HCT116 (cell line): ENCODE measurements around the gene TGM4. TPM values are rescaled to one million over a fixed set of nuclear protein-coding genes. Genes with fewer than 3 reads are reported as not detected.

Experiments used
- ATAC-seq: fragments of 200-7000 bp; cut with Tn5 transposase; 2 replicates; pipeline ENCODE4 v1.9.1; 2020; ENCODE audit warnings: mild to moderate bottlenecking, moderate library complexity
- BruUV-seq: library from RNA; stranded (reverse); fragments of 400-500 nt; replicated peaks from 2 replicates; lab custom pipeline; 2021; lab: Mats Ljungman, UMichigan
- CTCF ChIA-PET: fragments of 300-600 bp; sonication (Branson Sonifier 250); formaldehyde crosslinking; loops from one replicate; lab custom pipeline; 2021; ENCODE audit warnings: antibody characterized with exemption; lab: Charles Lee
- POLR2A ChIA-PET: fragments of 300-600, 350-600 bp; sonication (Branson Sonifier 250); formaldehyde crosslinking; loops from one replicate; lab custom pipeline; 2021; ENCODE audit warnings: antibody characterized with exemption; lab: Charles Lee
- RAD21 ChIA-PET, 2 experiments: fragments of 300-600 bp; sonication (Branson Sonifier 250); formaldehyde crosslinking; loops; one replicate each; lab custom pipeline; 2023; ENCODE audit warnings: low total read pairs in 2 of 2; ENCODE audit not compliant: uncharacterized antibody in 2 of 2, unreplicated experiment in 2 of 2, low non-redundant PET in 1 of 2; lab: Charles Lee
- DNase-seq: peaks from one replicate; pipeline ENCODE4 v3.0.0-alpha.2; 2010; ENCODE audit warnings: low read depth, low spot score
- H2AFZ ChIP-seq: fragments of 200-600 bp; shearing (Covaris generic), sonication (generic); 2 replicates; pipeline ENCODE4 v1.6.1; 2017; ENCODE audit warnings: low read depth, mixed run types, mixed read lengths, antibody characterized with exemption, low read length; ENCODE audit not compliant: poor library complexity, severe bottlenecking
- H3K27ac ChIP-seq: 2 replicates; pipeline ENCODE4 v1.5.1; 2012; ENCODE audit warnings: low read depth, low read length
- H3K27me3 ChIP-seq: fragments of 200-600 bp; sonication (generic); 2 replicates; pipeline ENCODE4 v1.6.1; 2016; ENCODE audit warnings: mixed run types, low read length, mixed read lengths; ENCODE audit not compliant: insufficient read depth
- H3K36me3 ChIP-seq, 2 experiments: fragments of 200-500 bp in 1 of 2; fragments of 200-600 bp in 1 of 2; sonication (Bioruptor generic) in 1 of 2; sonication (generic) in 1 of 2; 2 replicates each; pipeline versions ENCODE4 v1.5.1 to v1.6.1; 2014 to 2016; ENCODE audit warnings: low read length in 2 of 2, inconsistent platforms in 1 of 2, mixed read lengths in 1 of 2, mixed run types in 1 of 2; ENCODE audit not compliant: insufficient read depth in 2 of 2, control insufficient read depth in 1 of 2
- H3K4me1 ChIP-seq, 2 experiments: fragments of 200-600 bp in 1 of 2; sonication (generic) in 1 of 2; 2 replicates each; pipeline versions ENCODE4 v1.5.1 to v1.6.1; 2012 to 2017; ENCODE audit warnings: low read length in 2 of 2, inconsistent platforms in 1 of 2, mild to moderate bottlenecking in 1 of 2, mixed read lengths in 1 of 2, mixed run types in 1 of 2, moderate library complexity in 1 of 2; ENCODE audit not compliant: insufficient read depth in 2 of 2, control insufficient read depth in 1 of 2
- H3K4me2 ChIP-seq: fragments of 200-600 bp; sonication (generic); 2 replicates; pipeline ENCODE4 v1.6.1; 2017; ENCODE audit warnings: mixed run types, low read length, mixed read lengths
- H3K4me3 ChIP-seq, 2 experiments: fragments of 200-600 bp in 1 of 2; sonication (generic) in 1 of 2; replicated peaks in 1 of 2; 2 replicates each; pipeline ENCODE4 v1.5.1; 2011 to 2016; ENCODE audit warnings: low read length in 2 of 2, control low read depth in 1 of 2, low read depth in 1 of 2, mild to moderate bottlenecking in 1 of 2, mixed read lengths in 1 of 2, mixed run types in 1 of 2
- H3K79me2 ChIP-seq: fragments of 200-600 bp; sonication (generic); 2 replicates; pipeline ENCODE4 v1.6.1; 2017; ENCODE audit warnings: mild to moderate bottlenecking, mixed run types, low read length, moderate library complexity, mixed read lengths; ENCODE audit not compliant: insufficient read depth
- H3K9ac ChIP-seq: fragments of 200-600 bp; sonication (generic); 2 replicates; pipeline ENCODE4 v1.6.1; 2016; ENCODE audit warnings: low read length, mixed read lengths
- H3K9me2 ChIP-seq: fragments of 200-600 bp; sonication (generic), shearing (Covaris generic); 2 replicates; pipeline ENCODE4 v1.6.1; 2017; ENCODE audit warnings: mixed run types, mild to moderate bottlenecking, moderate library complexity; ENCODE audit not compliant: insufficient read depth
- H3K9me3 ChIP-seq, 2 experiments: fragments of 200-500 bp in 1 of 2; fragments of 200-600 bp in 1 of 2; sonication (Bioruptor generic) in 1 of 2; sonication (generic) in 1 of 2; 2 replicates each; pipeline ENCODE4 v1.6.1; 2014 to 2017; ENCODE audit warnings: low read length in 2 of 2, mixed read lengths in 2 of 2, inconsistent platforms in 1 of 2, low read depth in 1 of 2, mild to moderate bottlenecking in 1 of 2, mixed run types in 1 of 2, moderate library complexity in 1 of 2; ENCODE audit not compliant: control insufficient read depth in 1 of 2, insufficient read depth in 1 of 2
- H4K20me1 ChIP-seq: fragments of 200-600 bp; sonication (generic), shearing (Covaris generic); 2 replicates; pipeline ENCODE4 v1.6.1; 2017; ENCODE audit warnings: mixed run types, mild to moderate bottlenecking, moderate library complexity; ENCODE audit not compliant: insufficient read depth
- ATF3 ChIP-seq: IDR thresholded peaks from 2 replicates; pipeline ENCODE4 v1.6.1; 2012
- ELF1 ChIP-seq: IDR thresholded peaks from 2 replicates; pipeline ENCODE4 v1.6.1; 2012; ENCODE audit warnings: low read depth, borderline replicate concordance
- JUND ChIP-seq: IDR thresholded peaks from 2 replicates; pipeline ENCODE4 v1.6.1; 2012
- RAD21 ChIP-seq: IDR thresholded peaks from 2 replicates; pipeline ENCODE4 v1.6.1; 2012; ENCODE audit warnings: low read depth, mild to moderate bottlenecking
- SP1 ChIP-seq: IDR thresholded peaks from 2 replicates; pipeline ENCODE4 v1.6.1; 2012; ENCODE audit warnings: low read depth
- SRF ChIP-seq: IDR thresholded peaks from 2 replicates; pipeline ENCODE4 v1.6.1; 2012; ENCODE audit warnings: low read depth
- TCF7L2 ChIP-seq: IDR thresholded peaks from 2 replicates; pipeline ENCODE4 v1.7.0; 2011; ENCODE audit warnings: borderline replicate concordance, inconsistent platforms; ENCODE audit not compliant: insufficient read depth, insufficient read length; ENCODE audit errors: extremely low read depth
- YY1 ChIP-seq: IDR thresholded peaks from 2 replicates; pipeline ENCODE4 v1.6.1; 2011; ENCODE audit warnings: low read length, low read depth, moderate library complexity, mild to moderate bottlenecking; ENCODE audit not compliant: insufficient replicate concordance; ENCODE audit errors: extremely low read depth
- ZNF274 ChIP-seq: fragments of 200-500 bp; sonication (Bioruptor generic); IDR thresholded peaks from 2 replicates; pipeline ENCODE4 v1.6.1; 2014; ENCODE audit warnings: mild to moderate bottlenecking, low read depth, low read length, inconsistent platforms
- intact Hi-C: fragments of 100-400 bp; cut with micrococcal nuclease; formaldehyde crosslinking; loops from 2 replicates; pipeline ENCODE4 v1.10.0; 2022
- total RNA-seq: library from RNA; stranded (reverse); gene quantifications from one replicate; pipeline ENCODE4 v1.2.1, GENCODE V29; 2021; ENCODE audit not compliant: unreplicated experiment
- TF ChIP-seq, protein P1 (sequence below): IDR thresholded peaks from 2 replicates; pipeline ENCODE4 v1.6.1; 2011; ENCODE audit warnings: mild to moderate bottlenecking, low read length, moderate library complexity; ENCODE audit not compliant: insufficient replicate concordance; ENCODE audit errors: extremely low read depth

TGM4 gene
- total RNA-seq, 1 experiment from 2014 or later = not detected

DNA sequence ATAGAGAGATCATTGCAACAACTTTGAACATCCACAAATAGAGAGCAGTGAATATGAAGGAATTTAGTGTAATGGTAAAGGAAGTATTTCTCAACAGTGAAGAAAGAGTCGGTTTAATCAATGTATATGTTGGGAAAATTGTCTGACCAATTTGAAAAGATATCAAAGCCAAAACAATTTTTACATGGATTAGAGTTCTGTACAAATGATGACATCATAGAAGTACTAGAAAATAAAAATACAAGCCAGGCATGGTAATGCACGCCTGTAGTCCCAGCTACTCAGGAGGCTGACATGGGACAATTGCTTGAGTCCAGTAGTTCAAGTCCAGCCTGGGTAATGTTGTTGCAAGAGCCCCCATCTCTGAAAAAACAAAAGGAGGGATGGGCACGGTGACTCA lies 38.7 kb upstream of the TGM4 start:
- BruUV-seq = no TSS peak
- H3K27ac ChIP-seq = no peak overlapping the region
- H3K4me1 ChIP-seq = no peaks in the 10 kb centered on the region
- H3K4me2 ChIP-seq = no peak overlapping the region
- RAD21 ChIA-PET = no interaction called here
- H2AFZ ChIP-seq = no peak overlapping the region
- no peaks in the 10 kb centered on the region for H3K27me3 ChIP-seq
- peaks cover 0 to 8% of the 10 kb centered on the region in 2 experiments; a peak in 1 of 4 replicates for H3K9me3 ChIP-seq
- DNase-seq (no peak), ATAC-seq (no peak)
- intact Hi-C loops = no loop called here
- no peak overlapping the region for H3K4me3 ChIP-seq
- no peaks in the 10 kb centered on the region for H3K79me2 ChIP-seq
- CTCF ChIA-PET = no interaction called here
- H3K36me3 ChIP-seq = peaks cover 10 to 50% of the 10 kb centered on the region in 2 experiments
- POLR2A ChIA-PET = no interaction called here
- no peaks in the 10 kb centered on the region for H4K20me1 ChIP-seq
- H3K9me2 ChIP-seq = no peaks in the 10 kb centered on the region
- H3K9ac ChIP-seq = no peak overlapping the region
- no peak for TF ChIP-seq YY1
- TF ChIP-seq, protein P1, sequence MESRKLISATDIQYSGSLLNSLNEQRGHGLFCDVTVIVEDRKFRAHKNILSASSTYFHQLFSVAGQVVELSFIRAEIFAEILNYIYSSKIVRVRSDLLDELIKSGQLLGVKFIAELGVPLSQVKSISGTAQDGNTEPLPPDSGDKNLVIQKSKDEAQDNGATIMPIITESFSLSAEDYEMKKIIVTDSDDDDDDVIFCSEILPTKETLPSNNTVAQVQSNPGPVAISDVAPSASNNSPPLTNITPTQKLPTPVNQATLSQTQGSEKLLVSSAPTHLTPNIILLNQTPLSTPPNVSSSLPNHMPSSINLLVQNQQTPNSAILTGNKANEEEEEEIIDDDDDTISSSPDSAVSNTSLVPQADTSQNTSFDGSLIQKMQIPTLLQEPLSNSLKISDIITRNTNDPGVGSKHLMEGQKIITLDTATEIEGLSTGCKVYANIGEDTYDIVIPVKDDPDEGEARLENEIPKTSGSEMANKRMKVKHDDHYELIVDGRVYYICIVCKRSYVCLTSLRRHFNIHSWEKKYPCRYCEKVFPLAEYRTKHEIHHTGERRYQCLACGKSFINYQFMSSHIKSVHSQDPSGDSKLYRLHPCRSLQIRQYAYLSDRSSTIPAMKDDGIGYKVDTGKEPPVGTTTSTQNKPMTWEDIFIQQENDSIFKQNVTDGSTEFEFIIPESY = no peak
- TF ChIP-seq TCF7L2 = no peak
- no peak for TF ChIP-seq ELF1
- no peak for TF ChIP-seq ATF3
- no peak for TF ChIP-seq SRF
- TF ChIP-seq ZNF274 = no peak
- TF ChIP-seq JUND = no peak
- TF ChIP-seq SP1 = no peak
- no peak for TF ChIP-seq RAD21
- TF ChIP-seq, all 23 proteins: peak for 0
